ENCODE data around the gene CDK19. TPM values are rescaled to one million over a fixed set of nuclear protein-coding genes. Genes with fewer than 3 reads are reported as not detected.

CDK19 gene
- total RNA-seq, 2 donors from 2014 or later, result 18.3 to 39.8 TPM

- Mint-ChIP-seq H3K4me1 (peaks cover 7% of the 10 kb centered on the region), H3K4me3 (no peak overlapping the region), H3K9me3 (no peaks in the 10 kb centered on the region), H3K27ac (no peak overlapping the region), H3K27me3 (no peaks in the 10 kb centered on the region), H3K36me3 (ENCODE audit: low read depth) (no peaks in the 10 kb centered on the region)
- no peak for ATAC-seq (replicated peaks)
Measured at GRCh38 chr6:110658631-110659211, 156.5 kb downstream of the CDK19 start.

GRCh38 chr6:110656492-110656891 is 158.8 kb downstream of the CDK19 start:
- no peaks in the 10 kb centered on the region for H3K36me3 Mint-ChIP-seq (ENCODE audit: low read depth)
- no peaks in the 10 kb centered on the region for H3K27me3 Mint-ChIP-seq
- ATAC-seq (replicated peaks), result no peak
- H3K9me3 Mint-ChIP-seq, result no peaks in the 10 kb centered on the region
- H3K4me1 Mint-ChIP-seq, result peaks cover 17% of the 10 kb centered on the region
- no peak overlapping the region for H3K27ac Mint-ChIP-seq
- H3K4me3 Mint-ChIP-seq, result no peak overlapping the region

- no peaks in the 10 kb centered on the region for H3K9me3 Mint-ChIP-seq
- H3K4me1 Mint-ChIP-seq, result peaks cover 18% of the 10 kb centered on the region
- no peak overlapping the region for H3K4me3 Mint-ChIP-seq
- H3K36me3 Mint-ChIP-seq (ENCODE audit: low read depth), result no peaks in the 10 kb centered on the region
- H3K27ac Mint-ChIP-seq, result no peak overlapping the region
- ATAC-seq (replicated peaks), result no peak
- H3K27me3 Mint-ChIP-seq, result no peaks in the 10 kb centered on the region
Measured at GRCh38 chr6:110655821-110656220, 159.4 kb downstream of the CDK19 start.

GRCh38 chr6:110654096-110654820 is 161.0 kb downstream of the CDK19 start:
- Mint-ChIP-seq H3K4me1 (peaks cover 23% of the 10 kb centered on the region), H3K27ac (no peak overlapping the region), H3K36me3 (ENCODE audit: low read depth) (no peaks in the 10 kb centered on the region), H3K4me3 (no peak overlapping the region), H3K27me3 (no peaks in the 10 kb centered on the region), H3K9me3 (no peaks in the 10 kb centered on the region)
- peak; percentile 12 for ATAC-seq (replicated peaks)

- H3K9me3 Mint-ChIP-seq, result no peaks in the 10 kb centered on the region
- no peak overlapping the region for H3K27ac Mint-ChIP-seq
- H3K4me1 Mint-ChIP-seq, result peaks cover 23% of the 10 kb centered on the region
- no peaks in the 10 kb centered on the region for H3K36me3 Mint-ChIP-seq (ENCODE audit: low read depth)
- H3K4me3 Mint-ChIP-seq, result no peak overlapping the region
- peak; percentile 71 for ATAC-seq (replicated peaks)
- no peaks in the 10 kb centered on the region for H3K27me3 Mint-ChIP-seq
Measured at GRCh38 chr6:110653381-110653780, 161.9 kb downstream of the CDK19 start.

- no peak overlapping the region for H3K27ac Mint-ChIP-seq
Measured at GRCh38 chr6:110652520-110652919, 162.7 kb downstream of the CDK19 start.

GRCh38 chr6:110650755-110651154 is 164.5 kb downstream of the CDK19 start:
- Mint-ChIP-seq H3K4me3 (no peak overlapping the region), H3K36me3 (ENCODE audit: low read depth) (peaks cover 6% of the 10 kb centered on the region), H3K9me3 (no peaks in the 10 kb centered on the region), H3K4me1 (peaks cover 23% of the 10 kb centered on the region), H3K27me3 (no peaks in the 10 kb centered on the region), H3K27ac (peak overlapping the region; percentile 21)
- no peak for ATAC-seq (replicated peaks)

More at GRCh38 chr6:110652520-110652919, 162.7 kb downstream of the CDK19 start:
- Mint-ChIP-seq H3K4me1 (peaks cover 23% of the 10 kb centered on the region), H3K9me3 (no peaks in the 10 kb centered on the region), H3K36me3 (ENCODE audit: low read depth) (no peaks in the 10 kb centered on the region), H3K27me3 (no peaks in the 10 kb centered on the region), H3K4me3 (no peak overlapping the region)
- ATAC-seq (replicated peaks), result peak; percentile 52

- H3K27me3 Mint-ChIP-seq, result no peaks in the 10 kb centered on the region
- H3K27ac Mint-ChIP-seq, result no peak overlapping the region
- no peak for ATAC-seq (replicated peaks)
- peaks cover 23% of the 10 kb centered on the region for H3K4me1 Mint-ChIP-seq
- H3K9me3 Mint-ChIP-seq, result no peaks in the 10 kb centered on the region
- H3K36me3 Mint-ChIP-seq (ENCODE audit: low read depth), result peaks cover 16% of the 10 kb centered on the region
- H3K4me3 Mint-ChIP-seq, result no peak overlapping the region
Measured at GRCh38 chr6:110649704-110650103, 165.6 kb downstream of the CDK19 start.

GRCh38 chr6:110646951-110647910 is 168.0 kb downstream of the CDK19 start:
- ATAC-seq (replicated peaks), result no peak
- H3K27ac Mint-ChIP-seq, result no peak overlapping the region
- H3K4me3 Mint-ChIP-seq, result no peak overlapping the region
- H3K9me3 Mint-ChIP-seq, result no peaks in the 10 kb centered on the region
- H3K4me1 Mint-ChIP-seq, result peaks cover 6% of the 10 kb centered on the region
- H3K27me3 Mint-ChIP-seq, result no peaks in the 10 kb centered on the region
- peaks cover 17% of the 10 kb centered on the region for H3K36me3 Mint-ChIP-seq (ENCODE audit: low read depth)

GRCh38 chr6:110646419-110646698 is 168.9 kb downstream of the CDK19 start:
- ATAC-seq (replicated peaks), result no peak
- no peak overlapping the region for H3K4me3 Mint-ChIP-seq
- H3K27me3 Mint-ChIP-seq, result no peaks in the 10 kb centered on the region
- no peaks in the 10 kb centered on the region for H3K9me3 Mint-ChIP-seq
- H3K36me3 Mint-ChIP-seq (ENCODE audit: low read depth), result peaks cover 18% of the 10 kb centered on the region
- no peak overlapping the region for H3K27ac Mint-ChIP-seq
- H3K4me1 Mint-ChIP-seq, result peaks cover 6% of the 10 kb centered on the region

GRCh38 chr6:110645685-110646418 is 169.4 kb downstream of the CDK19 start:
- Mint-ChIP-seq H3K27ac (no peak overlapping the region), H3K9me3 (no peaks in the 10 kb centered on the region), H3K4me3 (no peak overlapping the region), H3K27me3 (no peaks in the 10 kb centered on the region), H3K4me1 (peaks cover 6% of the 10 kb centered on the region), H3K36me3 (ENCODE audit: low read depth) (peaks cover 23% of the 10 kb centered on the region)
- no peak for ATAC-seq (replicated peaks)

- Mint-ChIP-seq H3K27me3 (no peaks in the 10 kb centered on the region), H3K9me3 (no peaks in the 10 kb centered on the region), H3K4me3 (no peak overlapping the region), H3K27ac (no peak overlapping the region), H3K4me1 (peaks cover 4% of the 10 kb centered on the region), H3K36me3 (ENCODE audit: low read depth) (peaks cover 36% of the 10 kb centered on the region)
- ATAC-seq (replicated peaks), result no peak
Measured at GRCh38 chr6:110643175-110643574, 172.1 kb downstream of the CDK19 start.

- H3K4me1 Mint-ChIP-seq, result peaks cover 4% of the 10 kb centered on the region
- H3K27ac Mint-ChIP-seq, result no peak overlapping the region
- H3K27me3 Mint-ChIP-seq, result no peaks in the 10 kb centered on the region
- H3K4me3 Mint-ChIP-seq, result no peak overlapping the region
- ATAC-seq (replicated peaks), result no peak
- peaks cover 36% of the 10 kb centered on the region for H3K36me3 Mint-ChIP-seq (ENCODE audit: low read depth)
- no peaks in the 10 kb centered on the region for H3K9me3 Mint-ChIP-seq
Measured at GRCh38 chr6:110642711-110643110, 172.6 kb downstream of the CDK19 start.

GRCh38 chr6:110636781-110637180 is 178.5 kb downstream of the CDK19 start:
- Mint-ChIP-seq H3K27me3 (no peaks in the 10 kb centered on the region), H3K4me3 (no peak overlapping the region), H3K27ac (no peak overlapping the region), H3K9me3 (no peaks in the 10 kb centered on the region), H3K4me1 (peaks cover 4% of the 10 kb centered on the region), H3K36me3 (ENCODE audit: low read depth) (peaks cover 19% of the 10 kb centered on the region)
- no peak for ATAC-seq (replicated peaks)

Measured in activated T-helper 17 cell treated with anti-CD3 and anti-CD28 coated beads, Interleukin-2, amount 50 U/mL, for 72 hours (primary cell).